Heart left ventricle (tissue), 13 donors: ENCODE measurements around the gene BEX1.
"Not testable (repeated sequence)": the region's sequence is repeated elsewhere in the genome, so short reads cannot be mapped to it uniquely, and the experiment has no call there.

Source experiments
- POLR2A ChIP-seq, 2 donors: fragments of 450-650 bp; IDR thresholded peaks; one replicate each; pipeline ENCODE4 v1.6.1; 2017; ENCODE audit warnings: antibody characterized with exemption in 2 of 2, mild to moderate bottlenecking in 2 of 2, moderate library complexity in 2 of 2
- TF ChIP-seq, protein P1 (sequence below), 12 donors: fragments of 200-600 bp; sonication (generic) in 4 of 12; IDR thresholded peaks; one replicate each; pipeline versions ENCODE4 v1.5.0 to v1.8.0; 2018 to 2022; ENCODE audit warnings: antibody characterized with exemption in 12 of 12, mild to moderate bottlenecking in 5 of 12
- donor health status: ischemic (EF 13 %, LVEDD 7.1; RV severe dilation, severe dysfunction).
- donor health status: DM: no; HTN: yes; CAD: no.
- donor health status: DM: no; HTN: no; CAD: no.
- donor health status: ischemic (EF 25% LVEDD 6.9; RV normal size, moderate dysfunction).
- donor health status: ischemic (EF 25% LVEDD 5.7; RV mildly dilated, moderate dysfunction).
- donor health status: ischemic (EF 35%, LVEDD 5.7; RV mildly dilated, moderate dysfunction).
- donor health status: nonischemic (EF 11% LVEDD 7.7; RV severe dilation, severe dysfunction).
- donor health status: DM: yes; HTN: yes; CAD: no.
- donor health status: PGD.
- donor health status: ischemic (EF 29% LVEDD 5.4; RV normal size, mild dysfunction).
- donor health status: nonischemic (EF 23%, LVEDD 6.1; RV moderate dilation, normal function).

DNA sequence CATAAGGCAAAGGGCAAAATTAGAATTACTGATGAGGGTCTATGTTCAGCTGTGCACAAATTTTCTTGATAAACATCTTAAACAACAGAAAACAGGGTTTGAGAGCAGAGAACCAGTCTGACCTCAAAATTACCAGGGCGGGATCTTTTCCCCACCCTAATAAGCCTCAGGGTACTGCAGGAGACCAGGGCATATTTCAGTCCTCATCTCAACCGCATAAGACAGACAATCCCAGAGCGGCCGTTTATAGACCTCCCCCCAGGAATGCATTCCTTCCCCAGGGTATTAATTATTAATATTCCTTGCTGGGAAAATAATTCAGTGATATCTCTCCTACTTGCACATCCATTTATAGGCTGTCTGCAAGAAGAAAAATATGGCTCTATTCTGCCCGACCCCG, 45.5 kb upstream of the BEX1 start:
- TF ChIP-seq, protein P1, sequence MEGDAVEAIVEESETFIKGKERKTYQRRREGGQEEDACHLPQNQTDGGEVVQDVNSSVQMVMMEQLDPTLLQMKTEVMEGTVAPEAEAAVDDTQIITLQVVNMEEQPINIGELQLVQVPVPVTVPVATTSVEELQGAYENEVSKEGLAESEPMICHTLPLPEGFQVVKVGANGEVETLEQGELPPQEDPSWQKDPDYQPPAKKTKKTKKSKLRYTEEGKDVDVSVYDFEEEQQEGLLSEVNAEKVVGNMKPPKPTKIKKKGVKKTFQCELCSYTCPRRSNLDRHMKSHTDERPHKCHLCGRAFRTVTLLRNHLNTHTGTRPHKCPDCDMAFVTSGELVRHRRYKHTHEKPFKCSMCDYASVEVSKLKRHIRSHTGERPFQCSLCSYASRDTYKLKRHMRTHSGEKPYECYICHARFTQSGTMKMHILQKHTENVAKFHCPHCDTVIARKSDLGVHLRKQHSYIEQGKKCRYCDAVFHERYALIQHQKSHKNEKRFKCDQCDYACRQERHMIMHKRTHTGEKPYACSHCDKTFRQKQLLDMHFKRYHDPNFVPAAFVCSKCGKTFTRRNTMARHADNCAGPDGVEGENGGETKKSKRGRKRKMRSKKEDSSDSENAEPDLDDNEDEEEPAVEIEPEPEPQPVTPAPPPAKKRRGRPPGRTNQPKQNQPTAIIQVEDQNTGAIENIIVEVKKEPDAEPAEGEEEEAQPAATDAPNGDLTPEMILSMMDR (IDR thresholded peaks at IDR 0.05), result not testable (repeated sequence)
- not testable (repeated sequence) for TF ChIP-seq POLR2A (IDR thresholded peaks at IDR 0.05)
